Measurements from ENCODE around the gene MSH4.
A peak's percentile ranks its signal among the peaks of the same experiment; 100 is the strongest.
"Not testable (repeated sequence)": the region's sequence is repeated elsewhere in the genome, so short reads cannot be mapped to it uniquely, and the experiment has no call there.

The MSH4 gene

DNA sequence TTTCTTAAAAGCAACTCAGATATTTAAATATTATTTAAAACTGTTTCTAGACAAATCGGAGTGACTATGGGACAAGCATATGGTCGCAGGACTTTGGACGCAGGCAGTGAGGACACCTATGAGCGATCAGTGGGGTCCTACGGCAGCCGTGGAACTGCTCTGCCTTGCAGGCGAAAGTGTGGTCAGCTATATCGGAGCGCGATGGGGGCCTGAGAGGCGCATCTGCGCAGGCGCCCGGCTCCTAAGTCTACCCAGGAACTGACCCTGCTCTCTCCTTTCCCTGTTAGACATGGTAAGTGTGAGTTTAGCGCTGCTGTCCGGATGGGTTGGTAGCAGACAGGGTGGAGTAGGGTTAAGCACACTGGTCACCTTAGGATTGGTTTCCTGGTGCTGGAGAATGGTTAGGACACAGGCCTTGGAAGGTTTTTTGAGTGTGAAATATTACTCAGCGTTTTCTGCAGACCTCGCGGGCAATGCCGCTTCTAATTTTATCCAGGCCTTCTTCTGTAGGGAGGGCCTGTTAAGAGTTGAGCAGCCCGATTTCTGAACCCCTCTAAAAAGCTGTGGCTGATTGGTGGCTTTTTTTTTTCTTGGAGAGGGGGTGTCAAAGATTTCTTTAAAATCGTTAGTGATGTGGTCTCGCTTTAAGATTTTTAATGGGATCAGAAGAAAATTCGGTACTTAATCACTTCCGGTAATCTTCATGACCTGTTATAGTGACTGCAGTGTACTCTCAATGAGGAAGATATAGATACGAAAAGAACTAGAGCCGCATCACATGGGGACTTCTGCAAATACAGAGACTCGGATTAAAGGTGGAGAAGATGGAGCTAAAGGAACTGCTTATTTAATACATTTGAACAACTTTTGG is 10.5 kb upstream of the MSH4 start, which contains the start of gene RABGGTB:
Gene RABGGTB, plus strand, starts transcription at position 274 of the 871 bp plus-strand sequence. Its CDS starts 16 bp downstream, at position 290.
- in situ Hi-C loops (cut with MboI; ENCODE audit: low sequenced_read_pairs) = no loop called here
- Histone ChIP-seq H3K27me3 (ENCODE audit: low read depth) (no peaks in the 10 kb centered on the region), H3K4me3 (peak within 1 kb of the TSS; percentile 61), H3K36me3 (replicated peaks) (peaks cover 47% of the 10 kb centered on the region), H3K4me1 (peaks cover 18% of the 10 kb centered on the region), H3K9me3 (no peaks in the 10 kb centered on the region)
- peak; percentile 92 to 96 for DNase-seq (ENCODE audit: low spot score in 2 of 2)

- Histone ChIP-seq H3K4me3 (peak overlapping the region; percentile 61), H3K9me3 (no peaks in the 10 kb centered on the region), H3K36me3 (replicated peaks) (peaks cover 54% of the 10 kb centered on the region), H3K4me1 (peaks cover 23% of the 10 kb centered on the region), H3K27me3 (ENCODE audit: low read depth) (no peaks in the 10 kb centered on the region)
- in situ Hi-C loops (cut with MboI; ENCODE audit: low sequenced_read_pairs) = no loop called here
- DNase-seq (ENCODE audit: low spot score in 2 of 2) = no peak
Observed at GRCh38 chr1:75786901-75787493, 9.7 kb upstream of the MSH4 start.

GRCh38 chr1:75787524-75787923 is 9.2 kb upstream of the MSH4 start:
- Histone ChIP-seq H3K36me3 (replicated peaks) (peaks cover 59% of the 10 kb centered on the region), H3K4me1 (peaks cover 26% of the 10 kb centered on the region), H3K27me3 (ENCODE audit: low read depth) (no peaks in the 10 kb centered on the region), H3K4me3 (peak overlapping the region; percentile 61), H3K9me3 (no peaks in the 10 kb centered on the region)
- no peak for DNase-seq (ENCODE audit: low spot score in 2 of 2)
- in situ Hi-C loops (cut with MboI; ENCODE audit: low sequenced_read_pairs) = no loop called here

DNA sequence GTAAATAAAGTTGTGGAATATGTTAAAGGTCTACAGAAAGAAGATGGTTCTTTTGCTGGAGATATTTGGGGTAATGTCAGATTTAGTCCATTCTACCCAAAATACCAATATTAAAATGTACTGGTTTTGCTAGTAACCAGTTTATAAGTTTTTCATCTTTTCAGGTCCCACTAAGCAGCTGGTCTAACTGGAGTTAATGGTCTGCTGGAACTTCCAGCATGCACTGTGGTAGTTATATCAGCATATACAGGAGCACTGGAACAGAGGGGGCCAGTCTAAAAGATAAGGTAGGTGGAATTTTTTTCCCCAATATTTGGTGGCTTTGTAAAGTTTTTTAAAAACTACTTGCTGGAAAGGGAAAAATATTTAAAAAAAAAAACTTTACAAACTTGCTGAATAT is 6.7 kb upstream of the MSH4 start:
- Histone ChIP-seq H3K27me3 (ENCODE audit: low read depth) (no peaks in the 10 kb centered on the region; the same call in 1 of the 2 replicates), H3K4me1 (peaks cover 24% of the 10 kb centered on the region), H3K36me3 (replicated peaks) (peaks cover 84% of the 10 kb centered on the region), H3K9me3 (no peaks in the 10 kb centered on the region), H3K4me3 (peak overlapping the region; percentile 61)
- in situ Hi-C loops (cut with MboI; ENCODE audit: low sequenced_read_pairs) = loop anchor here (10.0 kb wide), 1 partner anchor 65 kb away; the partner anchor contains the start of gene ACADM
- DNase-seq (ENCODE audit: low spot score in 2 of 2) = no peak

GRCh38 chr1:75791022-75791421 is 5.7 kb upstream of the MSH4 start:
- peak overlapping the region; percentile 61 for H3K4me3 ChIP-seq
- peaks cover 20% of the 10 kb centered on the region for H3K4me1 ChIP-seq
- in situ Hi-C loops (cut with MboI; ENCODE audit: low sequenced_read_pairs) = loop anchor here (10.0 kb wide), 1 partner anchor 66 kb away; the partner anchor contains the start of gene ACADM
- no peaks in the 10 kb centered on the region; the same call in 1 of the 2 replicates for H3K27me3 ChIP-seq (ENCODE audit: low read depth)
- H3K36me3 ChIP-seq (replicated peaks) = peaks cover 94% of the 10 kb centered on the region
- no peak for DNase-seq (ENCODE audit: low spot score in 2 of 2)
- no peaks in the 10 kb centered on the region for H3K9me3 ChIP-seq

- H3K36me3 ChIP-seq (replicated peaks) = peaks cover 94% of the 10 kb centered on the region
- no peaks in the 10 kb centered on the region for H3K9me3 ChIP-seq
- H3K4me3 ChIP-seq = no peak overlapping the region
- peaks cover 20% of the 10 kb centered on the region for H3K4me1 ChIP-seq
- DNase-seq (ENCODE audit: low spot score in 2 of 2) = peak; percentile 72 to 77
- in situ Hi-C loops (cut with MboI; ENCODE audit: low sequenced_read_pairs) = loop anchor here (10.0 kb wide), 1 partner anchor 67 kb away; the partner anchor contains the start of gene ACADM
- no peaks in the 10 kb centered on the region; the same call in 1 of the 2 replicates for H3K27me3 ChIP-seq (ENCODE audit: low read depth)
Observed at GRCh38 chr1:75792091-75792490, 4.6 kb upstream of the MSH4 start.

GRCh38 chr1:75794382-75794781 is 2.3 kb upstream of the MSH4 start:
- in situ Hi-C loops (cut with MboI; ENCODE audit: low sequenced_read_pairs) = loop anchor here (10.0 kb wide), 1 partner anchor 70 kb away; the partner anchor contains the start of gene ACADM
- Histone ChIP-seq H3K36me3 (replicated peaks) (peaks cover 71% of the 10 kb centered on the region), H3K27me3 (ENCODE audit: low read depth) (no peaks in the 10 kb centered on the region; the same call in 1 of the 2 replicates), H3K4me1 (peaks cover 20% of the 10 kb centered on the region), H3K4me3 (no peak overlapping the region), H3K9me3 (no peaks in the 10 kb centered on the region)
- no peak for DNase-seq (ENCODE audit: low spot score in 2 of 2)

DNA sequence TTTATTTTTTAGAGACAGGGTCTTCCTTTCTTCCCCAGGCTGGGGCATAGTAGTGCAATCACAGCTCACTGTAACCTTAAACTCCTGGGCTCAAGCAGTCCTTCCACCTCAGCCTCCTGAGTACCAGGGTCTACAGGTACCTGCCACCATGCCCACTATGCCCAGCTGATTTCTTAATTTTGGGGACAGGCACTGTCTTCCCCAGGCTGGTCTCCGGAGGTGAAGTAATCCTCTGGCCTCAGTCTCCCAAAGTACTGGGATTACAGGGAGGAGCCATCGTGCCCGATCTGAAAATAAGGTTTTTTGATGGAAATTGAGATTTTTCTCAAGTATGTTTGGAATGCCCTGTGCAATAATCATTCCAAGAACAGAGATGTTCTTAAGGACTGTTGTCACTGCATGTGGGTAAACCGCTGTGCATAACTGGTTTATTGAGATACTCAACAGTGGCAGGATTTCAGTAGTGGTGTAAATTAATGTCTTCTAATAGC is 934 bp upstream of the MSH4 start:
- H3K4me1 ChIP-seq = peaks cover 13% of the 10 kb centered on the region
- DNase-seq (ENCODE audit: low spot score in 2 of 2) = no peak
- no peaks in the 10 kb centered on the region for H3K9me3 ChIP-seq
- no peak overlapping the region for H3K4me3 ChIP-seq
- no peaks in the 10 kb centered on the region; the same call in 1 of the 2 replicates for H3K27me3 ChIP-seq (ENCODE audit: low read depth)
- H3K36me3 ChIP-seq (replicated peaks) = peaks cover 58% of the 10 kb centered on the region
- in situ Hi-C loops (cut with MboI; ENCODE audit: low sequenced_read_pairs) = loop anchor here (10.0 kb wide), 1 partner anchor 71 kb away; the partner anchor contains the start of gene ACADM

- peaks cover 7% of the 10 kb centered on the region for H3K4me1 ChIP-seq
- H3K9me3 ChIP-seq = no peaks in the 10 kb centered on the region
- no peak for DNase-seq (ENCODE audit: low spot score in 2 of 2)
- H3K36me3 ChIP-seq (replicated peaks) = peaks cover 44% of the 10 kb centered on the region
- H3K4me3 ChIP-seq = no peak overlapping the region
- in situ Hi-C loops (cut with MboI; ENCODE audit: low sequenced_read_pairs) = loop anchor here (10.0 kb wide), 1 partner anchor 72 kb away; the partner anchor contains the start of gene ACADM
- H3K27me3 ChIP-seq (ENCODE audit: low read depth) = no peaks in the 10 kb centered on the region; the same call in 1 of the 2 replicates
Observed at GRCh38 chr1:75797273-75797588, 549 bp downstream of the MSH4 start.

- no peaks in the 10 kb centered on the region for H3K9me3 ChIP-seq
- no peak overlapping the region for H3K4me3 ChIP-seq
- H3K4me1 ChIP-seq = peaks cover 2% of the 10 kb centered on the region; the same call in 1 of the 2 replicates
- in situ Hi-C loops (cut with MboI; ENCODE audit: low sequenced_read_pairs) = loop anchor here (10.0 kb wide), 1 partner anchor 73 kb away; the partner anchor contains the start of gene ACADM
- peaks cover 39% of the 10 kb centered on the region for H3K36me3 ChIP-seq (replicated peaks)
- DNase-seq (ENCODE audit: low spot score in 2 of 2) = no peak
- no peaks in the 10 kb centered on the region; the same call in 1 of the 2 replicates for H3K27me3 ChIP-seq (ENCODE audit: low read depth)
Observed at GRCh38 chr1:75797606-75798216, 1.0 kb downstream of the MSH4 start.

DNA sequence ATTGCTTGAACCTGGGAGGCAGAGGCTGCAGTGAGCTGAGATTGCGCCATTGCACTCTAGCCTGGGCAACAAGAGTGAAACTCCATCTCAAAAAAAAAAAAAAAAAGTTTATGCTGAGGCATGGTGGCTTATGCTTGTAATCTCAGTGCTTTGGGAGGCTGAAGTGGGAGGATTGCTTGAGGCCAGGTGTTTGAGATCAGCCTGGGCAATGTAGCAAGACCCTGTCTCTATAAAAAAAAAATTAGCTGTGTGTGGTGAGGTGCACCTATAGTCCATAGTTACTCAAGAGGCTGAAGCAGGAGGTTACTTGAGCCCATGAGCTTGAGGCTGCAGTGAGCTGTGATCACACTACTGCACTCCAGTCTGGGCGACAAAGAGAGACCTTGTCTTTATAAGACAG is 4.8 kb downstream of the MSH4 start:
- H3K9me3 ChIP-seq; H3K4me1 ChIP-seq; H3K4me3 ChIP-seq; DNase-seq (ENCODE audit: low spot score in 2 of 2); H3K36me3 ChIP-seq (replicated peaks); H3K27me3 ChIP-seq (ENCODE audit: low read depth); in situ Hi-C loops (cut with MboI; ENCODE audit: low sequenced_read_pairs): not testable (repeated sequence)

- in situ Hi-C loops (cut with MboI; ENCODE audit: low sequenced_read_pairs) = no loop called here
- no peak for DNase-seq (ENCODE audit: low spot score in 2 of 2)
Observed at GRCh38 chr1:75808921-75809320, 12.2 kb downstream of the MSH4 start.

GRCh38 chr1:75810113-75810512 is 13.4 kb downstream of the MSH4 start:
- H3K4me3 ChIP-seq; H3K9me3 ChIP-seq; H3K27me3 ChIP-seq (ENCODE audit: low read depth); H3K36me3 ChIP-seq (replicated peaks); in situ Hi-C loops (cut with MboI; ENCODE audit: low sequenced_read_pairs); H3K4me1 ChIP-seq; DNase-seq (ENCODE audit: low spot score in 2 of 2): not testable (repeated sequence)

More at GRCh38 chr1:75808921-75809320, 12.2 kb downstream of the MSH4 start:
- no peak overlapping the region for H3K4me3 ChIP-seq
- no peaks in the 10 kb centered on the region for H3K36me3 ChIP-seq (replicated peaks)
- no peaks in the 10 kb centered on the region for H3K9me3 ChIP-seq
- no peaks in the 10 kb centered on the region for H3K4me1 ChIP-seq
- H3K27me3 ChIP-seq (ENCODE audit: low read depth) = no peaks in the 10 kb centered on the region
